Ishikawa (cell line): Measurements from ENCODE around the gene ATP6V1C2.

Experiments used
- CEBPB ChIP-seq: IDR thresholded peaks from 2 replicates; pipeline ENCODE4 v1.6.1; 2012
- CREB1 ChIP-seq: IDR thresholded peaks from 2 replicates; pipeline ENCODE4 v1.6.1; 2012; ENCODE audit warnings: low read depth
- EGR1 ChIP-seq: IDR thresholded peaks from 2 replicates; pipeline ENCODE4 v1.6.1; 2012
- EP300 ChIP-seq: IDR thresholded peaks from 2 replicates; pipeline ENCODE4 v1.6.1; 2012; ENCODE audit warnings: borderline replicate concordance
- FOXM1 ChIP-seq: IDR thresholded peaks from 2 replicates; pipeline ENCODE4 v1.6.1; 2012; ENCODE audit warnings: low read depth, borderline replicate concordance
- MAX ChIP-seq: IDR thresholded peaks from 2 replicates; pipeline ENCODE4 v1.6.1; 2012
- NFIC ChIP-seq: IDR thresholded peaks from 2 replicates; pipeline ENCODE4 v1.6.1; 2012
- RAD21 ChIP-seq: IDR thresholded peaks from 2 replicates; pipeline ENCODE4 v1.6.1; 2012; ENCODE audit warnings: low read depth
- TAF1 ChIP-seq: IDR thresholded peaks from 2 replicates; pipeline ENCODE4 v1.6.1; 2012; ENCODE audit warnings: low read depth, mild to moderate bottlenecking
- TCF12 ChIP-seq: IDR thresholded peaks from 2 replicates; pipeline ENCODE4 v1.6.1; 2012; ENCODE audit warnings: low read depth
- TEAD4 ChIP-seq: IDR thresholded peaks from 2 replicates; pipeline ENCODE4 v1.6.1; 2012
- YY1 ChIP-seq: IDR thresholded peaks from 2 replicates; pipeline ENCODE4 v1.6.1; 2012; ENCODE audit warnings: low read depth
- ZBTB7A ChIP-seq: IDR thresholded peaks from 2 replicates; pipeline ENCODE4 v1.6.1; 2012; ENCODE audit warnings: low read depth
- TF ChIP-seq, protein P1 (sequence below): IDR thresholded peaks from 2 replicates; pipeline ENCODE4 v1.6.1; 2012; ENCODE audit warnings: low read depth, mild to moderate bottlenecking
- TF ChIP-seq, protein P2 (sequence below): IDR thresholded peaks from 2 replicates; pipeline ENCODE4 v1.6.1; 2012

The ATP6V1C2 gene

DNA sequence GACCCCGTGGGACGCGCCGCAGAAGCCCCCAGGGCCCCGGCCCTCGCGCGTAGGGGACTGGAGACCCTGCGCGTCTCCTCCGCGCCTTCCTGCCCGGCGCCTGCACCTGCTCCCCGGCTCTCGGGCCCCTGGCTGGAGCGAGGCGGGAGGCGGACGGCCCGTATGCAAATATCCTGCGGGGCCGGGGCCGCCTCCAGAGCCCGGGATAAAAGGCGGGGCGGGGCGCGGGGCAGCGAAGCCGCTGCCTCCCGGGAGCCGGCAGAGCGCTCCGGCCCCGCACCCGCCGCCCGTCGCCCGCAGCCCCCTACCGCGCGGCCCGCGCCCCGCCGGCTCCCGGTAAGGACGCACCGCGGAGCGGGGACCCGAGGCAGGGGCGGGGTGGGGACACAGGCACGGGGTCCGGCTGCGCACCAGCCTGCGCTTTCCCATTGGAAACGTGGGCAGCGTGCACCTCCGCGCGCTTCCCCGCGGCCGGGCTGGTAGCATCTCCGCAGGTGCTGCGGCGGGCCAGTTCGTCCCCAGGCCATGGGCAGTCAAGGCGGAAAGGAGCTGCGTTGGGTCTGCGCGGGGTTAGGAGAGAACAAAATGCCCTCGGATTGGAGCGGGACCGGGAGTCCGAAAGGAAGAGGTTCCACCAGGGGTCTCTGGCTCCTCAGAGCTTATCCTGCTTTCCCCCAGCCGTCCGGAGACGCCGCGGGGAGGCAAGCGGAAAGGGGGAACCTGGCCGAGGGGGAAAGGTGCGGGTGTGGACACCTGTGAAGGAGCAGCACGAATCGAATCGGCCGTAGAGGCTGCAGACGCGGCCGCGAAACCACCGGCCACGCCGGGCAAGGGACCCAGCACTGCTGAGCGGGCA lies at the start of gene ATP6V1C2:
Gene ATP6V1C2 (plus strand): TSS at position 235 of the 856 bp plus-strand sequence. CDS start 1,220 bp downstream, outside the sequence.
- TF ChIP-seq YY1 (no peak), CEBPB (no peak), TAF1 (no peak), MAX (no peak; the same call in 1 of the 2 replicates), ZBTB7A (peak; percentile 97)

- no peak for TF ChIP-seq TAF1
Observed at GRCh38 chr2:10675131-10675530, 46.3 kb upstream of the ATP6V1C2 start.

DNA sequence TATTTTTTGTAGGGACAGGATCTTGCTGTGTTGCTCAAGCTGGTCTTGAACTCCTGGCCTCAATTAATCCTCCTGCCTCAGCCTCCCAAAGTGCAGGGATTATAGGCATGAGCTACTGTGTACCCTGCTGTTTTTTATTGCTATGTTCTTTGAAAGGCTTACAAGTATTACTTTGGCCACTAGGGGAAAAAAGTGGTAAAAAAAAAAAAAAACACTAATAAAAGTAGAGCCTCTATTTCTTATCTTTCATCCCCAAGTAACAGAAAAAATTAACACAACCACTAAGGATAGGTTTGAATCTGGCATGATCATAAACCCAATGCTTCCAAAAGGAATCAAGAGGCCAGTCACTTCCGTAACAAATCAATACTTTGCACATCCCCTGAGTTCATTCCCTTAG lies 43.2 kb upstream of the ATP6V1C2 start:
- TF ChIP-seq ZBTB7A (no peak), TEAD4 (no peak), EP300 (no peak), TAF1 (no peak), RAD21 (no peak), MAX (no peak), EGR1 (no peak)
- TF ChIP-seq, protein P1, sequence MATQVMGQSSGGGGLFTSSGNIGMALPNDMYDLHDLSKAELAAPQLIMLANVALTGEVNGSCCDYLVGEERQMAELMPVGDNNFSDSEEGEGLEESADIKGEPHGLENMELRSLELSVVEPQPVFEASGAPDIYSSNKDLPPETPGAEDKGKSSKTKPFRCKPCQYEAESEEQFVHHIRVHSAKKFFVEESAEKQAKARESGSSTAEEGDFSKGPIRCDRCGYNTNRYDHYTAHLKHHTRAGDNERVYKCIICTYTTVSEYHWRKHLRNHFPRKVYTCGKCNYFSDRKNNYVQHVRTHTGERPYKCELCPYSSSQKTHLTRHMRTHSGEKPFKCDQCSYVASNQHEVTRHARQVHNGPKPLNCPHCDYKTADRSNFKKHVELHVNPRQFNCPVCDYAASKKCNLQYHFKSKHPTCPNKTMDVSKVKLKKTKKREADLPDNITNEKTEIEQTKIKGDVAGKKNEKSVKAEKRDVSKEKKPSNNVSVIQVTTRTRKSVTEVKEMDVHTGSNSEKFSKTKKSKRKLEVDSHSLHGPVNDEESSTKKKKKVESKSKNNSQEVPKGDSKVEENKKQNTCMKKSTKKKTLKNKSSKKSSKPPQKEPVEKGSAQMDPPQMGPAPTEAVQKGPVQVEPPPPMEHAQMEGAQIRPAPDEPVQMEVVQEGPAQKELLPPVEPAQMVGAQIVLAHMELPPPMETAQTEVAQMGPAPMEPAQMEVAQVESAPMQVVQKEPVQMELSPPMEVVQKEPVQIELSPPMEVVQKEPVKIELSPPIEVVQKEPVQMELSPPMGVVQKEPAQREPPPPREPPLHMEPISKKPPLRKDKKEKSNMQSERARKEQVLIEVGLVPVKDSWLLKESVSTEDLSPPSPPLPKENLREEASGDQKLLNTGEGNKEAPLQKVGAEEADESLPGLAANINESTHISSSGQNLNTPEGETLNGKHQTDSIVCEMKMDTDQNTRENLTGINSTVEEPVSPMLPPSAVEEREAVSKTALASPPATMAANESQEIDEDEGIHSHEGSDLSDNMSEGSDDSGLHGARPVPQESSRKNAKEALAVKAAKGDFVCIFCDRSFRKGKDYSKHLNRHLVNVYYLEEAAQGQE, result no peak
- TF ChIP-seq, protein P2, sequence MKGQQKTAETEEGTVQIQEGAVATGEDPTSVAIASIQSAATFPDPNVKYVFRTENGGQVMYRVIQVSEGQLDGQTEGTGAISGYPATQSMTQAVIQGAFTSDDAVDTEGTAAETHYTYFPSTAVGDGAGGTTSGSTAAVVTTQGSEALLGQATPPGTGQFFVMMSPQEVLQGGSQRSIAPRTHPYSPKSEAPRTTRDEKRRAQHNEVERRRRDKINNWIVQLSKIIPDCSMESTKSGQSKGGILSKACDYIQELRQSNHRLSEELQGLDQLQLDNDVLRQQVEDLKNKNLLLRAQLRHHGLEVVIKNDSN, result no peak

DNA sequence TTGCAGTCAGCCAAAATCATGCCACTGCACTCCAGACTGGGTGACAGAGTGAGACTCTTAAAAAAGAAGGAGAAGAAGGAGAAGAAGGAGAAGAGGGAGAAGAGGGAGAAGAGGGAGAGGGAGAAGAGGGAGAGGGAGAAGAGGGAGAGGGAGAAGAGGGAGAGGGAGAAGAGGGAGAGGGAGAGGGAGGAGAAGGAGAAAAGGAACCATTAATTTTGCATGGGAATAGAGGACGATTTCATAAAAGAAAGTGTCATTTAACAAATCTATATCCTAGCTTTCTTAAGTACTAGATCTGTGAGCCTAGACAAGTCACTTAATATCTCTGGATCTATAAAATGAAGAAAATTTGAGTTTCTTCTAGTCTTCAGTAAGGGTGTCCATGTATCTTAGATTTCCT lies 41.2 kb upstream of the ATP6V1C2 start:
- TF ChIP-seq YY1 (no peak), ZBTB7A (no peak), TCF12 (no peak), TAF1 (no peak), MAX (no peak)
- TF ChIP-seq, protein P2, result no peak

DNA sequence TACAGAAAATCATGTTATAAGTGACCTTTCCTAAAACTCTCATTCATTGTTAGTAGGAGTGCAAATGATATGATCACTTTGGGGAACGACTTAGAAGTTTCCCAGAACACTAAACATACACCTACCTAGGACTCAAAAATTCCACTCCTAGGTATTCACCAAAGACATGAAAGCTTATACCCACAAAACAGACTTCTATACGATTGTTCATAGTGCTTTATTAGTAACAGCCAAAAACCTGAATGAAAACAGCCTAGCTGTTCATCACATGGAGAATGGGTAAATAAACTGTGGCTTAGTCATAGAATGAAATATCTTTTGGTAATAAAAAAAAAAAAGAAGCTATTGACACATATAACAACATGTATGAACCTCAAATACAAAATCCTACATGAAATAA lies 40.5 kb upstream of the ATP6V1C2 start:
- TF ChIP-seq ZBTB7A, result no peak
- no peak for TF ChIP-seq EGR1

GRCh38 chr2:10686176-10686730 lies 35.2 kb upstream of the ATP6V1C2 start:
- TF ChIP-seq CREB1 (no peak), TCF12 (no peak), NFIC (no peak), FOXM1 (no peak), CEBPB (no peak), RAD21 (no peak), EGR1 (no peak), TEAD4 (no peak), YY1 (no peak), ZBTB7A (no peak), TAF1 (no peak), EP300 (no peak), MAX (no peak)
- TF ChIP-seq, protein P2, result no peak
- TF ChIP-seq, protein P1, result no peak
